Endothelial cell of umbilical vein (primary cell): ENCODE measurements around the gene FBH1. TPM values are rescaled to one million over a fixed set of nuclear protein-coding genes. Genes with fewer than 3 reads are reported as not detected.

Source experiments
- BruUV-seq: library from RNA; stranded (reverse); fragments of 400-500 nt; replicated peaks from 2 replicates; lab custom pipeline; 2021; lab: Mats Ljungman, UMichigan
- CTCF ChIA-PET: fragments of 300-600, 350-600 bp; sonication (Branson Sonifier 250); formaldehyde crosslinking; loops from one replicate; lab custom pipeline; 2021; ENCODE audit warnings: antibody characterized with exemption, inconsistent platforms; lab: Charles Lee
- POLR2A ChIA-PET: fragments of 300-600, 350-600 bp; sonication (Branson Sonifier 250); formaldehyde crosslinking; loops from one replicate; lab custom pipeline; 2021; ENCODE audit warnings: antibody characterized with exemption, inconsistent platforms; lab: Charles Lee
- DNase-seq: peaks from one replicate; pipeline ENCODE4 v3.0.0-alpha.2; 2011; ENCODE audit warnings: low read depth, low spot score
- FAIRE-seq: peaks from 2 replicates; lab custom pipeline; 2011; peaks lifted over from hg19 to GRCh38; lab: Jason Lieb, UNC
- H2AFZ ChIP-seq: 2 replicates; pipeline ENCODE4 v1.6.0; 2012; ENCODE audit warnings: low read depth, low read length, control low read depth, inconsistent platforms
- H3K27ac ChIP-seq: 2 replicates; pipeline ENCODE4 v1.5.1; 2011; ENCODE audit warnings: low read depth, mild to moderate bottlenecking, control low read depth, low read length, moderate library complexity; ENCODE audit not compliant: insufficient read depth
- H3K27me3 ChIP-seq, 2 experiments: 2 replicates each; pipeline versions ENCODE4 v1.6.0 to v1.6.1; 2011; ENCODE audit warnings: low read length in 2 of 2, mixed read lengths in 1 of 2; ENCODE audit not compliant: control insufficient read depth in 2 of 2, insufficient read depth in 2 of 2
- H3K36me3 ChIP-seq, 2 experiments: 2 replicates in 1 of 2; 3 replicates in 1 of 2; pipeline ENCODE4 v1.5.1; 2011; ENCODE audit warnings: low read length in 2 of 2, mild to moderate bottlenecking in 1 of 2, moderate library complexity in 1 of 2; ENCODE audit not compliant: control insufficient read depth in 2 of 2, insufficient read depth in 2 of 2; ENCODE audit errors: extremely low read depth in 1 of 2
- H3K4me1 ChIP-seq: 3 replicates; pipeline ENCODE4 v1.5.1; 2011; ENCODE audit warnings: mild to moderate bottlenecking, low read length; ENCODE audit not compliant: control insufficient read depth, insufficient read depth; ENCODE audit errors: extremely low read depth
- H3K4me2 ChIP-seq: 2 replicates; pipeline ENCODE4 v1.6.1; 2011; ENCODE audit warnings: low read length, control low read depth, mixed read lengths; ENCODE audit not compliant: insufficient read depth
- H3K4me3 ChIP-seq, 3 experiments: fragments of 200-600 bp in 1 of 3; sonication (generic), shearing (Covaris generic) in 1 of 3; replicated peaks in 1 of 3; 2 replicates each; pipeline ENCODE4 v1.5.1; 2011 to 2016; ENCODE audit warnings: control low read depth in 3 of 3, low read length in 3 of 3, mild to moderate bottlenecking in 2 of 3, inconsistent platforms in 1 of 3, low read depth in 1 of 3, moderate library complexity in 1 of 3; ENCODE audit not compliant: insufficient read depth in 1 of 3
- H3K79me2 ChIP-seq: 2 replicates; pipeline ENCODE4 v1.6.0; 2012; ENCODE audit warnings: low read length, inconsistent platforms; ENCODE audit not compliant: control insufficient read depth, insufficient read depth
- H3K9ac ChIP-seq: replicated peaks from 2 replicates; pipeline ENCODE3; 2011; ENCODE audit warnings: low read length, control low read depth; ENCODE audit not compliant: insufficient read depth; ENCODE audit errors: extremely low read depth
- H3K9me1 ChIP-seq: replicated peaks from 3 replicates; pipeline ENCODE4 v1.6.0; 2011; ENCODE audit warnings: mild to moderate bottlenecking, low read length; ENCODE audit not compliant: control insufficient read depth, insufficient read depth; ENCODE audit errors: extremely low read depth
- H3K9me3 ChIP-seq: replicated peaks from 2 replicates; pipeline ENCODE4 v1.5.1; 2012; ENCODE audit warnings: low read length, inconsistent platforms; ENCODE audit not compliant: control insufficient read depth, insufficient read depth
- H4K20me1 ChIP-seq: replicated peaks from 2 replicates; pipeline ENCODE3; 2011; ENCODE audit warnings: mild to moderate bottlenecking, low read length; ENCODE audit not compliant: control insufficient read depth, insufficient read depth; ENCODE audit errors: extremely low read depth
- CTCF ChIP-seq, 2 donors: IDR thresholded peaks; 1 replicate in 1 of 2; 2 replicates in 1 of 2; pipeline ENCODE4 v1.5.1; 2011; ENCODE audit warnings: low read length in 2 of 2, mild to moderate bottlenecking in 2 of 2, moderate library complexity in 2 of 2, control low read depth in 1 of 2, inconsistent platforms in 1 of 2, low read depth in 1 of 2; ENCODE audit not compliant: insufficient read depth in 1 of 2; ENCODE audit errors: extremely low read depth in 1 of 2
- EZH2 ChIP-seq: IDR thresholded peaks from 2 replicates; pipeline ENCODE4 v1.6.1; 2012; ENCODE audit warnings: borderline replicate concordance, low read depth, mild to moderate bottlenecking, moderate library complexity, low read length, inconsistent platforms; ENCODE audit not compliant: severe bottlenecking
- FOS ChIP-seq: IDR thresholded peaks from 2 replicates; pipeline ENCODE4 v1.6.1; 2011; ENCODE audit warnings: mild to moderate bottlenecking, low read length, moderate library complexity, borderline replicate concordance; ENCODE audit not compliant: insufficient read depth
- GATA2 ChIP-seq: IDR thresholded peaks from 2 replicates; pipeline ENCODE4 v1.7.0; 2011; ENCODE audit warnings: low read depth, mild to moderate bottlenecking, moderate library complexity, mixed read lengths, low read length; ENCODE audit not compliant: insufficient read length, insufficient read depth
- JUN ChIP-seq: IDR thresholded peaks from 2 replicates; pipeline ENCODE4 v1.6.1; 2011; ENCODE audit warnings: borderline replicate concordance, low read depth; ENCODE audit not compliant: insufficient read length, insufficient read depth
- MAX ChIP-seq: IDR thresholded peaks from 2 replicates; pipeline ENCODE4 v1.6.1; 2011; ENCODE audit not compliant: insufficient read depth, insufficient read length
- MYC ChIP-seq: IDR thresholded peaks from one replicate; pipeline ENCODE4 v1.6.1; 2011; ENCODE audit warnings: mild to moderate bottlenecking, low read depth, low read length
- POLR2A ChIP-seq: IDR thresholded peaks from 2 replicates; pipeline ENCODE4 v1.6.1; 2012; ENCODE audit warnings: low read depth, mild to moderate bottlenecking, control low read depth, low read length
- POLR2AphosphoS5 ChIP-seq: IDR thresholded peaks from 2 replicates; pipeline ENCODE4 v1.6.1; 2012; ENCODE audit warnings: low read depth, mild to moderate bottlenecking, control low read depth, low read length, moderate library complexity; ENCODE audit not compliant: insufficient read depth
- dilution Hi-C: fragments of 300-500 bp; cut with MboI; formaldehyde crosslinking; loops from one replicate; pipeline ENCODE4 v1.15.0; 2019; ENCODE audit warnings: low sequenced_read_pairs; ENCODE audit not compliant: extremely low pct_ligation_motif_present
- intact Hi-C: fragments of 100-400 bp; cut with micrococcal nuclease; formaldehyde crosslinking; loops from one replicate; pipeline ENCODE4 v1.10.0; 2022
- polyA plus RNA-seq, 4 experiments: library from polyadenylated mRNA; depleted of rRNA in 3 of 4; stranded (reverse) in 3 of 4; unstranded in 1 of 4; fragments of >200 nt; gene quantifications; 2 replicates each; pipeline versions ENCODE4 v1.2.1 to v1.2.3, GENCODE V29; 2011 to 2012; ENCODE audit warnings: missing spikeins in 1 of 4
- total RNA-seq: library from RNA; stranded (reverse); gene quantifications from 2 replicates; pipeline ENCODE4 v1.2.3, GENCODE V29; 2021

FBH1 gene
- total and polyA plus RNA-seq, 2 donors (not counting 3 experiments of a cell fraction or from before 2014, with no cell fraction given): 71.4 to 97.0 TPM

GRCh38 chr10:5977471-5978229 lies 87.6 kb downstream of the FBH1 start, which contains the start of gene IL15RA:
IL15RA (minus strand) TSS chr10:5977543; CDS start chr10:5977492, 51 bp downstream.
- H3K4me1 ChIP-seq: peaks cover 14% of the 10 kb centered on the region

More at GRCh38 chr10:5977471-5978229, 87.6 kb downstream of the FBH1 start, which contains the start of gene IL15RA:
- TF ChIP-seq FOS: peak; percentile 40
- no peak for TF ChIP-seq MAX
- no peak for TF ChIP-seq EZH2
- TF ChIP-seq POLR2A: no peak
- TF ChIP-seq JUN: no peak
- peak; percentile 6 to 13 for TF ChIP-seq CTCF (IDR thresholded peaks at IDR 0.05; ENCODE audit: extremely low read depth in 1 of 2, insufficient read depth in 1 of 2, low read depth in 1 of 2, low read length in 2 of 2)
- TF ChIP-seq MYC: no peak
- no peak for TF ChIP-seq GATA2
- TF ChIP-seq POLR2AphosphoS5: no peak
- Histone ChIP-seq H3K4me2 (peak within 1 kb of the TSS; percentile 76), H2AFZ (peak within 1 kb of the TSS; percentile 35), H3K9me1 (no peaks in the 10 kb centered on the region), H4K20me1 (no peaks in the 10 kb centered on the region), H3K9me3 (no peaks in the 10 kb centered on the region), H3K36me3 (no peaks in the 10 kb centered on the region), H3K27me3 (peaks cover 0 to 2% of the 10 kb centered on the region in 2 experiments), H3K4me3 (peak within 1 kb of the TSS; percentile 10 to 98 (median 47)), H3K79me2 (peaks cover 35% of the 10 kb centered on the region), H3K9ac (peak within 1 kb of the TSS; percentile 60), H3K27ac (peak within 1 kb of the TSS; percentile 60)
- dilution Hi-C loops (no loop called here), intact Hi-C loops (loop anchor here (1.0 to 10.0 kb wide), 6 partner anchors 32 to 747 kb away; partner anchors contain the start of genes FBH1, GDI2 and RBM17)
- POLR2A ChIA-PET: no interaction called here
- CTCF ChIA-PET: interaction anchor here (0.6 to 3.1 kb wide), 7 partner anchors 13 to 112 kb away, joined by 3 to 17 read pairs (median 4); no protein-coding TSS in a partner anchor
- FAIRE-seq: peak; percentile 76
- BruUV-seq: no TSS peak
- peak; percentile 82 for DNase-seq
